ENCODE measurements around the gene SEC24D.

SEC24D gene

GRCh38 chr4:118773429-118773792 lies 62.5 kb downstream of the SEC24D start:
- DNase-seq = no peak

- DNase-seq = no peak
Observed at GRCh38 chr4:118772767-118773428, 63.0 kb downstream of the SEC24D start.

GRCh38 chr4:118772081-118772766 lies 63.7 kb downstream of the SEC24D start:
- peak; percentile 29 for DNase-seq

DNA sequence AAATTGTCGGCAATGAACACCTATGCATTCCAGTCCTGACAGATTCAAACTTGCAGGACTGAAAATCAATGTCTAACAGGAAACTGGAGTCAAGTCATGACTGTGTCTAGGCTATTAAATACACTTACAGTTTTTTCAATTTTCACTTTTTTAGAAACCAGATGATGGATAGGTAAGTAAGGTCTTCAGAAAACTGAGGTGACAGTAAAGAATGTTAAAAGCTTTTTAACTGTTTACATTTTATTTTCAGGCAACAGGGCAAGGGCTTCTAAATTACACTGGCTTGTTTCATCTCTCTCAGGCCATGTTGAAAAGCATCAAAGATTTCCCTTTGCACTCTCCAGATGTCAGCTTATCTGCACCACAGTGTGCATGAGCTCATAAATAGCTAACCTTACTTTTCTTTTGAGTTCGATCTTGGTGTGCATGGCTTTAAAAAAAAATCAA lies 65.2 kb downstream of the SEC24D start:
- no peak for DNase-seq

DNA sequence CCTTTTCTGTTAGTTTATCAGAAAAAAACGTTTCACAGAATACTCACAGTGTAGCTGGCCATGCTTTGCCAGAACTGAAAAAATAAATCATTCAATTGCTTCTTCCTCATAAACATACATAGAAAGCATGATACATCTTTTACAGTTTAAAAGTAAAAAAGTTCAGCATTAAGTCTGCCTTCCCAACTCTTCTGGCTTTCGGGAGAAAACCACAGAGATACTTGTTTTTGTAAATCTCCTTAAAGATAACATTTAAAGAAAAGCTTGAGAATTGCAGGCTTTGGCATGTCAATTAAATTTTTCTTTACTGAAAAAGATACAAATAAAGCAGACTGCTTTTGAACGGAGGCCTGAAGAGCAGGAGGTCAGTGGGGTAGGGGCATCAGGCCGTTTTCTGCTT lies 66.8 kb downstream of the SEC24D start:
- no peak for DNase-seq

DNA sequence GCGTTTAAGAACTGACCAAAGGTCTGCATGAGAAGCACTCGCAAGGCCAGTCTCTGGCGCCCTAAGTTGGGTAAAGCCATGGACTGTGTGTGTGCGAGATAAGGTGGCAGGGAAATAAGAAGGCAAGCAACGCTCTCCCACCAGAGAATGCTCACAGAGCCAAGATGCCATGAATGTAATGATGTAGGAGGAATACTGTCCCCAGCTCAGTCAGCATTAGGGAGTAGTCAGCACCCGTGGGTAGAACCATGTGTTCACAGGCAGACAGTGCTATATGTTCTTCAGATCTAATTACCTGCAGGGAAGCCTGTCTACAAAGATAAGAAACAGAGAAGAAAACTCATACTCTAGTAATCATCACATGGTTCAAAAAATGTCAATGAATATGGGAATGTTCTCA lies 68.8 kb downstream of the SEC24D start:
- no peak for DNase-seq

GRCh38 chr4:118765399-118765798 lies 70.5 kb downstream of the SEC24D start:
- no peak for DNase-seq

DNA sequence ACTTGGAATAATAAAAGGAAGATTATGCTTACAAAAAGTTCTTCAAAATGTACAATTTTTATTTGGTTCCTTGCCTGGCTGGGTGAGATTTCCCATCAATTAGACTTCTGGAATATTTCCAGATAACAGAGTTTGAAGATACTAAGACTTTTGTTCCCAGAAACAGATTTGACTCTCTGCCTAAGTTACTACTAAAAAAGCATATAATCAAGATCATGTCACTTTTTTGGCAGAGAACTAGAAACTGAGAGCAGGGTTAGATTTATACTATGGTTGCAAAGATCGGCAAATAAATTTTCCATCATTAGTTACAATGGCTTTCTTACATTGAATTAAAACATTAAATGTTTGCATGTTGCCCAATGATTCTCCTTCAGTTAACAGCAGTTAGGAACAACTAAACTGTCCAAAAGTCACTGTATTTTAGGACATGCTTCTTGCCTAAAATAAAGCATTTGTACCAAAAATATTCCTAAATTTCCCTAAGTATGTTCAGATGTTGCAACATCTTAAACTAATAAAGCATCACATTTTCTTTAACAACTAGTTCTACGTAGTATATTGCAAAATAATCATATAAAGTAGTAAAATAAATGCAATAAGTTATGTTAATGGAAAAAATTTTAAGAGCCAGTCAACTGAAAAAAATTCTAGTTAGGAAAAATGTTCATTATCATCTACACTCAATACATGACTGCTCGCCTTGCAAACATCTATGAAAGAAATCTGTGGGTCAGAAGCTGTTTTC lies 73.0 kb downstream of the SEC24D start:
- DNase-seq = no peak

- DNase-seq = no peak
Observed at GRCh38 chr4:118762155-118762554, 73.8 kb downstream of the SEC24D start.

- no peak for DNase-seq
Observed at GRCh38 chr4:118761397-118762016, 74.4 kb downstream of the SEC24D start.

DNA sequence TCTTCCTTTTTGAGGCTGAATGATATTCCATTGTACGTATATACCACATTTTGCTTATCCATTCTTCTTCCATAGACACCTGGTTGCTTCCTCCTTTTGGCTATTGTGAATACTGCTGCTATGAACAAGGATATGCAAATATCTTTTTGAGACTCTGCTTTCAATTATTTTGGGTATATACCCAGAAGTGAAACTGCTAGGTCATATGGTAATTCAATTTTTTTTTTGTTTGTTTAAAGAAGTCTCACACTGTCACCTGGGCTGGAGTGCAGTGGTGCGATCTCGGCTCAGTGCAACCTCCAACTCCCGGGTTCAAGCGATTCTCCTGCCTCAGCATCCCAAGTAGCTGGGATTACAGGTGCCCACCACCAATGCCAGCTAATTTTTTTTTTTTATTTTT lies 75.4 kb downstream of the SEC24D start:
- DNase-seq = no peak

DNA sequence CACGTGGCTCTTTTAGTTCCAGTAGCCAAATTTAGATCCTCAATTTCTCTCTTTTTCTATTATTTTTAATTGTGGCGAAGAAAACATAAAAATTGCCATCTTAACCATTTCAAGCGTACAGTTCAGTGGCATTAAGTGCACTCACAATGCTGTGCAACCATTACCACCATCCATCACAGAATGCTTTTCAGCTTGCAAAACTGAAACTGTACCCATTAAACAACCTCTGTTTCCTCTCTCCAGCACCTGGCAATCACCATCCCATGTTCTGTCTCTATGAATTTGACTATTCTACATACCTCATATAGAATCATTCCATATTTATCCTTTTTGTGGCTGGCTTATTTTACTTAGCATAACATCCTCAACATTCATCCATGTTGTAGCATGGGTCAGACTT lies 75.8 kb downstream of the SEC24D start:
- no peak for DNase-seq

DNA sequence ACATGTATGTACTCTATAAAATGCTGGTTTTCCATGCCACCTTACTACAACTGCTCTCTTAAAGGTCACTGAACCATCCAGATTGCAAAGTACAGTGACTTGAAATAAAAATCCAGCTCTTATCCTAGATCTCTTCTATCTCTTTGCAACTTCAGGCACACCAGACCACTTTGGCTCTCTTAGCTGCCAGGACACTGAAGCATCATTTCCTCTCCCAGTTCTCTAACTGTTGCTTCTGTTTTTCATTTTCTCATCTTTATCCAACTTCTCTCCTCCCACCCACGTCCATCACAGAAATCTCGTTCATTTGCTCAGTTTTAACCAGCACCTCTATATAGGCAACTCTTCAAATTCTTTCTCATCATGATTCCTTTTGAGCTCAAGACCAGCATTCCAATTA lies 76.4 kb downstream of the SEC24D start:
- no peak for DNase-seq

- no peak for DNase-seq
Observed at GRCh38 chr4:118758293-118758692, 77.6 kb downstream of the SEC24D start.

DNA sequence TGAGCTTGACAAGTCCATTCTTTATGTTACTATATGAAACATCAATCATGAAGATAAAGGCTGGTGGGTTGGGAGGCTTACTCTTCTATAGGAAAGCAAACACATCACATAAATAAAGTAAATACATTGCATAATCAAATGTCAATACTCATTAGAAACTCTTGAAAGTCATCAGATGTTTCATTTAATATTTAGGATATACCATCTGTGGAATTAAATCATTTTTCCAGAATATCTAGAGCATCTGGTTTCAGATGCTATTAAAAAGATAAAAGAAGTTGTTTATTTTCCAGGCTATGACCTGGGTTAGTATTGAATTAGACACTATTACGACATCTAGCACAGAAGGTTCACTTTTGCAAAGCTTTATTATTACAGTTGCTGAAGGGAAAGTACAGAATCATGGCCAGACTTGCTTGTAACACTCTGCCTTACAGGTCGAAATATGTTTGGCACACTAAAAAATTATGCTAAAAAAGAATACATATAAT lies 78.1 kb downstream of the SEC24D start:
- no peak for DNase-seq

GRCh38 chr4:118756958-118757357 lies 79.0 kb downstream of the SEC24D start:
- no peak for DNase-seq

DNA sequence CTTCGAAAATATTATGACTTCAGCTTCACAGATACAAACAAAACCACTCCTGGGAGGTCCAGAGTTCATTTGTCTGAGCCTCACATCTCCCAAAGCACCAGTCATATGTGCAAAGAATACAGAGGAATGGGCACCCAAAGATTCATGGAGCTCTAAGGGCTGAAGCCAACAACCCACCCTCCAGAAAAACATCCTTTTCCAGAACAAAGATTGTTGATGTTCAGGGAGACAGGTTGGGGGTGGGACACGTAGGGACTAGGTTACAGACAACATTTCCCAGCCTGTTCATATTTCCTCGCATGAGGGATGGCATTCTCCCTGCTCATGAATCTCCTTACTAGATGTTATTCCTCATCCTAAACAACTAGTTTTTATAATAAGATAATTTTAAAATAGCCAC lies 79.5 kb downstream of the SEC24D start:
- no peak for DNase-seq

DNA sequence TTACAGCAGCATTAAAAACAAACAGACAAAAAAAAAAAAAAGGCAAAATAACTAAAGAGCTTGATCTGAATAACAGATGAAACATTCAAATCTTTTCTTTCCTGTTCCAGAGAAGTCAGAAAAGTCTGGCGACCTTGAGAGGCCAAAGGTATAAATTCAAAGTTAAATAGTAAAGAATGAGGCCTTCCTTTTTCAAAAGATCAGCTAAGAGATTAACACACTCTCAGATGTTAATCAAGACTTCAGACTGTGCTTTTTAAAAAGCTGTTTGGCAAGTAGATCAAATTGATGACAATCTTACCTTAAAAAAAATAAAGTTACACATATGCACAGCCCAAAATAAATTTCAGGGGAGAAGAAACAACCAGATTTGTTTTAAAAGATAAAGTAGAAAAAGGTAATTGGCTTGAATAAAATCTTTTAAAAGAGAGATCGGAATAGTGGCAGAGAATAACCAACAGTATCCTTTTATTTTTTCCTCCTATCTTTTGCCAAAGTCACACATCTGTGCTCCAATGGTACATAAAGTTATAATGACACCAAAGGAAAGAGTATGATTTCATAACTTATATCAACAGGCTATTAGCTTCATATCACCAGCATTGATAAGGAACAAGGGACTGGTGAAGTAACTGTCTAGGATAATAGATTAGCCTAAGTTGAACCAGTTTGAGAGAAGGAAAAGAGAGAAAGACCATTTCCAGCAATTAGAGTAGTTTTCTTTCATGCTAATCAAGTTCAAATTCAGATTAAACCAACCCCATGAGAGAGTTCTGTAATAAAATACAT lies 80.3 kb downstream of the SEC24D start:
- no peak for DNase-seq

- no peak for DNase-seq
Observed at GRCh38 chr4:118754890-118755289, 81.0 kb downstream of the SEC24D start.

DNA sequence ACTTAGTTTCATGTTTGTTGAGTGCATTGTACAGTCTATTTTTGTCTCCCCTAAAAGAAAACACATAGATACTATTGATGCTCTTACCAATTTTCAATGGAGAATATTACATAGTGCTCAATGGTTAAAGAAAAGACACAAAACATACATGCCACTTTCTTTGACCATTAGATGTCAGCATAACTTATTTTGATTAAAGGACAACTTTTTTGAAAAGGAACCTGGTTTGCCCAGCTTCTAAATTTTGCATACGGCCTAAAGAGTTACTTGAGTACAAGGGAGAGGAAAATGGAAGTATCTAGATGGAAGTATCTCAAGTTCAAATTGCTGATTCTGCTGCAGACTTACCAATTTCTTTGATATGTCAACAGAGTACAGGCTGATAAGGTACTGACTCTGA lies 82.2 kb downstream of the SEC24D start:
- DNase-seq = no peak

DNA sequence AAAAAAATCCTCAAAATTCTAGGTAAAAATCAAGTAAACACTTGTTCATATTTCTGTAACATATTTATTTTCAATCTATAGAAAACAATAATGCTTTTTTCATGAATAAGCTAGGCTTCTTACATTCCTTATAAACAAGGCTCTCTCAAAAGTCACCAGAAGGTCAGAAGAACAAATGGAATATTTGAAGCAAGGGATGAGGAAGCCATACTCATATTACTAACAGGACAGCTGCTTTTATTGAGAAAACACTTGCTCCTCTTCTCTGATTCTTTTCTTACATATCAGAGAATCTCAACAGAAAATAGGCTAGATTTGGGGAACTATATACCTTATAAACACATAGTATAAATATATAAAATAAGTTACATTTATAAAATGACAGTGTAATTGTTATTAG lies 82.8 kb downstream of the SEC24D start:
- no peak for DNase-seq

- DNase-seq = no peak
Observed at GRCh38 chr4:118752551-118752950, 83.4 kb downstream of the SEC24D start.
